ENCODE results near the gene PLCD1. TPM values are rescaled to one million over a fixed set of nuclear protein-coding genes. Genes with fewer than 3 reads are reported as not detected.

PLCD1 gene
- total RNA-seq, 1 experiment from 2014 or later = 27.1 TPM

DNA sequence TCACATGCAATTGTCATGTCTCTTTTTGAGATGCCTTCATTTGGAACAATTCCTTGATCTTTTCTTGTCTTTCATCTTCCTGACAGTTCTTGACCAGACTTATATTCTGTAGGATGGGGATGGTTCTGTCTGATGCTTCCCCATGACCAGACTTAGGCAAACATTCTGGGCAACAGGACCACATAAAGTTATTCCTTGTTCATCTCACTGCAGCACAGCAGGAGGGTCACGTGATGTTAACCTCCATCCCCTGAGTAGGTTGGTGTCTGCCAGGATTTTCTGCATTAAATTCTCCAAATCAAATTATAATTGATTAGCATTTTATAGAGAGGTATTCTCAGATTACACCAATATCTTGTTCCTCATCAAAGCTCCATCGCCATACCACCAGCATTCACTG lies 17.4 kb upstream of the PLCD1 start:
- Histone ChIP-seq H4K91ac (ENCODE audit: insufficient read length, low read depth, low read length) (no peak overlapping the region), H2AK5ac (ENCODE audit: insufficient read length, low read length) (no peak overlapping the region), H2BK15ac (ENCODE audit: low read depth, low read length) (no peak overlapping the region), H3K27me3 (ENCODE audit: insufficient read depth, low read length) (no peaks in the 10 kb centered on the region), H3T11ph (ENCODE audit: low read length) (no peak overlapping the region), H2BK120ac (ENCODE audit: low read depth, low read length, poor library complexity, severe bottlenecking) (no peak overlapping the region), H3K79me1 (ENCODE audit: insufficient read depth, low read depth, low read length, poor library complexity, severe bottlenecking) (no peaks in the 10 kb centered on the region), H2BK20ac (ENCODE audit: low read depth, low read length, poor library complexity, severe bottlenecking) (no peak overlapping the region), H3K4me1 (ENCODE audit: insufficient read depth, low read length) (no peaks in the 10 kb centered on the region), H2AFZ (ENCODE audit: low read length) (no peak overlapping the region), H2BK5ac (ENCODE audit: insufficient read length, low read length) (no peak overlapping the region), H3K56ac (ENCODE audit: insufficient read length, low read depth, low read length) (no peak overlapping the region), H4K5ac (ENCODE audit: insufficient read length, low read depth, low read length) (no peak overlapping the region), H4K8ac (replicated peaks; ENCODE audit: insufficient read length, low read depth, low read length) (no peak overlapping the region), H3K23me2 (ENCODE audit: insufficient read length, low read depth, low read length, poor library complexity, severe bottlenecking) (no peaks in the 10 kb centered on the region), H3K4ac (ENCODE audit: low read depth, low read length) (no peak overlapping the region), H3K4me2 (ENCODE audit: insufficient read depth, insufficient read length, low read length) (no peak overlapping the region), H3K9me3 (ENCODE audit: control insufficient read depth, low read depth, low read length) (no peaks in the 10 kb centered on the region), H3K27ac (ENCODE audit: insufficient read length, low read depth, low read length) (no peak overlapping the region), H3K79me2 (ENCODE audit: insufficient read depth, low read length) (no peaks in the 10 kb centered on the region), H4K20me1 (ENCODE audit: control insufficient read depth, insufficient read depth, insufficient read length) (no peaks in the 10 kb centered on the region), H2BK12ac (ENCODE audit: insufficient read length, low read depth, low read length) (no peak overlapping the region), H3K14ac (ENCODE audit: insufficient read depth, low read length) (no peak overlapping the region), H3K23ac (ENCODE audit: insufficient read length, low read depth, low read length) (no peak overlapping the region), H3K18ac (ENCODE audit: insufficient read length, low read depth, low read length) (no peak overlapping the region), H3K9ac (ENCODE audit: extremely low read depth, insufficient read length, low read length) (no peak overlapping the region)
- Mint-ChIP-seq H3K9me3 (peaks cover 6 to 11% of the 10 kb centered on the region in 2 experiments; a peak in 4 of 5 replicates), H3K4me1 (no peaks in the 10 kb centered on the region), H3K36me3 (ENCODE audit: insufficient read depth in 1 of 3, low read depth in 3 of 3) (peaks cover under 1 to 4% (median 1%) of the 10 kb centered on the region in 3 experiments; a peak in 6 of 7 replicates), H3K4me3 (no peak overlapping the region), H3K27me3 (ENCODE audit: low read depth) (peaks cover 21% of the 10 kb centered on the region), H3K27ac (no peak overlapping the region)
- DNase-seq = no peak
- WGBS (ENCODE audit: extremely low coverage, insufficient read length, low lambda C conversion rate) = no CpG with 5 or more reads among the region's 2 CpGs
- TF ChIP-seq, protein P1, sequence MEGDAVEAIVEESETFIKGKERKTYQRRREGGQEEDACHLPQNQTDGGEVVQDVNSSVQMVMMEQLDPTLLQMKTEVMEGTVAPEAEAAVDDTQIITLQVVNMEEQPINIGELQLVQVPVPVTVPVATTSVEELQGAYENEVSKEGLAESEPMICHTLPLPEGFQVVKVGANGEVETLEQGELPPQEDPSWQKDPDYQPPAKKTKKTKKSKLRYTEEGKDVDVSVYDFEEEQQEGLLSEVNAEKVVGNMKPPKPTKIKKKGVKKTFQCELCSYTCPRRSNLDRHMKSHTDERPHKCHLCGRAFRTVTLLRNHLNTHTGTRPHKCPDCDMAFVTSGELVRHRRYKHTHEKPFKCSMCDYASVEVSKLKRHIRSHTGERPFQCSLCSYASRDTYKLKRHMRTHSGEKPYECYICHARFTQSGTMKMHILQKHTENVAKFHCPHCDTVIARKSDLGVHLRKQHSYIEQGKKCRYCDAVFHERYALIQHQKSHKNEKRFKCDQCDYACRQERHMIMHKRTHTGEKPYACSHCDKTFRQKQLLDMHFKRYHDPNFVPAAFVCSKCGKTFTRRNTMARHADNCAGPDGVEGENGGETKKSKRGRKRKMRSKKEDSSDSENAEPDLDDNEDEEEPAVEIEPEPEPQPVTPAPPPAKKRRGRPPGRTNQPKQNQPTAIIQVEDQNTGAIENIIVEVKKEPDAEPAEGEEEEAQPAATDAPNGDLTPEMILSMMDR (conservative IDR thresholded peaks at IDR 0.05) = no peak

Measured in H9 (cell line).